Endothelial cell of hepatic sinusoid (primary cell): ENCODE measurements around the gene CNN2.
"Not testable (repeated sequence)": the region's sequence is repeated elsewhere in the genome, so short reads cannot be mapped to it uniquely, and the experiment has no call there.

Source experiments
- in situ Hi-C: cut with HindIII; loops from 2 replicates; pipeline ENCODE4 v1.10.0; 2017; ENCODE audit warnings: low sequenced_read_pairs

The CNN2 gene

GRCh38 chr19:1010586-1011510 is 15.6 kb upstream of the CNN2 start:
- in situ Hi-C loops = no loop called here

- in situ Hi-C loops = no loop called here
Observed at GRCh38 chr19:1011831-1012333, 14.5 kb upstream of the CNN2 start.

GRCh38 chr19:1012334-1012733 is 14.1 kb upstream of the CNN2 start:
- in situ Hi-C loops = no loop called here

GRCh38 chr19:1013218-1013617 is 13.2 kb upstream of the CNN2 start:
- in situ Hi-C loops = no loop called here

- in situ Hi-C loops = no loop called here
Observed at GRCh38 chr19:1014161-1015060, 12.0 kb upstream of the CNN2 start.

GRCh38 chr19:1015061-1015781 is 11.2 kb upstream of the CNN2 start:
- in situ Hi-C loops = no loop called here

GRCh38 chr19:1015782-1016646 is 10.4 kb upstream of the CNN2 start:
- in situ Hi-C loops = no loop called here

- in situ Hi-C loops = no loop called here
Observed at GRCh38 chr19:1016647-1017114, 9.7 kb upstream of the CNN2 start.

GRCh38 chr19:1017115-1017905 is 9.1 kb upstream of the CNN2 start:
- in situ Hi-C loops = no loop called here

GRCh38 chr19:1017906-1018305 is 8.5 kb upstream of the CNN2 start:
- in situ Hi-C loops = no loop called here

GRCh38 chr19:1018393-1018792 is 8.0 kb upstream of the CNN2 start:
- in situ Hi-C loops = no loop called here

- in situ Hi-C loops = no loop called here
Observed at GRCh38 chr19:1018932-1019615, 7.3 kb upstream of the CNN2 start.

- in situ Hi-C loops = no loop called here
Observed at GRCh38 chr19:1019616-1019961, 6.8 kb upstream of the CNN2 start.

GRCh38 chr19:1019980-1020867 is 6.2 kb upstream of the CNN2 start:
- in situ Hi-C loops = no loop called here

- in situ Hi-C loops = no loop called here
Observed at GRCh38 chr19:1020868-1021425, 5.5 kb upstream of the CNN2 start, which contains the start of gene TMEM259. TMEM259 (minus strand) TSS chr19:1021123; CDS start chr19:1020996, 127 bp downstream.

- in situ Hi-C loops = not testable (repeated sequence)
Observed at GRCh38 chr19:1023883-1024188, 2.6 kb upstream of the CNN2 start.

- in situ Hi-C loops = not testable (repeated sequence)
Observed at GRCh38 chr19:1025080-1025479, 1.3 kb upstream of the CNN2 start.
